RKO (cell line): ENCODE measurements around the gene SLC50A1.

Experiments used
- DNase-seq: peaks from one replicate; pipeline ENCODE4 v3.0.0-alpha.2; 2016; ENCODE audit warnings: low spot score

Gene SLC50A1, protein sequence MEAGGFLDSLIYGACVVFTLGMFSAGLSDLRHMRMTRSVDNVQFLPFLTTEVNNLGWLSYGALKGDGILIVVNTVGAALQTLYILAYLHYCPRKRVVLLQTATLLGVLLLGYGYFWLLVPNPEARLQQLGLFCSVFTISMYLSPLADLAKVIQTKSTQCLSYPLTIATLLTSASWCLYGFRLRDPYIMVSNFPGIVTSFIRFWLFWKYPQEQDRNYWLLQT

DNA sequence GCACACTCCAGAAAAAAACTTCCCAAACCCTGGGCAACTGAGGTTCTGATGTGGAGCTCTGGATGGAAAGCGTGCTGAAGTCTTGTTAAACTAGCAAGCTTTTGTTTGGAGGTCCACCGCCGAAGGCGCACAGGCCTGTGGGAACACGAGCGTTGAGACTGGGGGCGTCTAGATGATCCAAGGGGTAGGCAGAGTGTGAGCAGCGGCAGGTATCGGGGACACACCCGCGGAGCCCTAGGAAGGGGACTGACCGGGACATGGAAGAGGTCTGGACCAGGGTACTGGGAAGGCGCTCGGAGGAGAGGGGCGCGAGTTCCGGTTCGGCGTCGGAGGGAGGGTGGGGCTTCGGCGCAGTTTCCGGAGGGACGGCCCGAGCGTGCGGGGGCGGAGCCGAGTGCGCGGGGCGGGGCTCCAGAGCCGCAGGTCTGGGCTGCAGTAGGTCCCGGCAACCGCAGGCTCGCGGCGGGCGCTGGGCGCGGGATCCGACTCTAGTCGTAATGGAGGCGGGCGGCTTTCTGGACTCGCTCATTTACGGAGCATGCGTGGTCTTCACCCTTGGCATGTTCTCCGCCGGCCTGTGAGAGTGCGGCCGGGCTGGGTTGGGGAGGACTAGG, at the start of gene SLC50A1:
Gene SLC50A1 (plus strand): TSS at position 438 of the 614 bp plus-strand sequence. CDS start 60 bp downstream, at position 498.
- DNase-seq, result peak; percentile 95

DNA sequence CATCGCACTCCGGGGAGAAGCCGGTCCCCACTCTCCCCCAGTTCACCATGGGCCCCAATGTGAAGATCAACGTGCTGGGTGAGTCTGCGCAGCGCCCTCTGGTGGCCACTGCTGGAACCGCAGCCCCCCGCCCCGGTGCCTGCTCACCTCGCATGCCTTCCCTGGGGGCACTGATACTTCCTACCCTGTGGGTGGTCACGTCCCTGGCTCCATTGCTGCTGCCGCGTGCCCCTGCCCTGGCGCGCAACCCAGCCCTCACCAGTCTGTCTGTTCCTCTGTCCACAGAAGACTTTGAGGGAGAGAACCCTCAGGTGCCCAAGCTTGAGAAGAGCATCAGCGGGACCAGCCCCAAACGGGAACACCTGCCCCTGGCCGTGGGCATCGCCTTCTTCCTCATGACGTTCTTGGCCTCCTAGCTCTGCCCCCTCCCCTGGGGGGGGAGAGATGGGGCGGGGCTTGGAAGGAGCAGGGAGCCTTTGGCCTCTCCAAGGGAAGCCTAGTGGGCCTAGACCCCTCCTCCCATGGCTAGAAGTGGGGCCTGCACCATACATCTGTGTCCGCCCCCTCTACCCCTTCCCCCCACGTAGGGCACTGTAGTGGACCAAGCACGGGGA, 49.4 kb upstream of the SLC50A1 start:
- DNase-seq, result peak; percentile 69

DNA sequence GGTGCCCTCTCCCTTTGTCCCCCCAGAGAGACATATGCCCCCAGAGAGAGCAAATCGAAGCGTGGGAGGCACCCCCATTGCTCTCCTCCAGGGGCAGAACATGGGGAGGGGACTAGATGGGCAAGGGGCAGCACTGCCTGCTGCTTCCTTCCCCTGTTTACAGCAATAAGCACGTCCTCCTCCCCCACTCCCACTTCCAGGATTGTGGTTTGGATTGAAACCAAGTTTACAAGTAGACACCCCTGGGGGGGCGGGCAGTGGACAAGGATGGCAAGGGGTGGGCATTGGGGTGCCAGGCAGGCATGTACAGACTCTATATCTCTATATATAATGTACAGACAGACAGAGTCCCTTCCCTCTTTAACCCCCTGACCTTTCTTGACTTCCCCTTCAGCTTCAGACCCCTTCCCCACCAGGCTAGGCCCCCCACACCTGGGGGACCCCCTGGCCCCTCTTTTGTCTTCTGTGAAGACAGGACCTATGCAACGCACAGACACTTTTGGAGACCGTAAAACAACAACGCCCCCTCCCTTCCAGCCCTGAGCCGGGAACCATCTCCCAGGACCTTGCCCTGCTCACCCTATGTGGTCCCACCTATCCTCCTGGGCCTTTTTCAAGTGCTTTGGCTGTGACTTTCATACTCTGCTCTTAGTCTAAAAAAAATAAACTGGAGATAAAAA, 48.7 kb upstream of the SLC50A1 start:
- no peak for DNase-seq

DNA sequence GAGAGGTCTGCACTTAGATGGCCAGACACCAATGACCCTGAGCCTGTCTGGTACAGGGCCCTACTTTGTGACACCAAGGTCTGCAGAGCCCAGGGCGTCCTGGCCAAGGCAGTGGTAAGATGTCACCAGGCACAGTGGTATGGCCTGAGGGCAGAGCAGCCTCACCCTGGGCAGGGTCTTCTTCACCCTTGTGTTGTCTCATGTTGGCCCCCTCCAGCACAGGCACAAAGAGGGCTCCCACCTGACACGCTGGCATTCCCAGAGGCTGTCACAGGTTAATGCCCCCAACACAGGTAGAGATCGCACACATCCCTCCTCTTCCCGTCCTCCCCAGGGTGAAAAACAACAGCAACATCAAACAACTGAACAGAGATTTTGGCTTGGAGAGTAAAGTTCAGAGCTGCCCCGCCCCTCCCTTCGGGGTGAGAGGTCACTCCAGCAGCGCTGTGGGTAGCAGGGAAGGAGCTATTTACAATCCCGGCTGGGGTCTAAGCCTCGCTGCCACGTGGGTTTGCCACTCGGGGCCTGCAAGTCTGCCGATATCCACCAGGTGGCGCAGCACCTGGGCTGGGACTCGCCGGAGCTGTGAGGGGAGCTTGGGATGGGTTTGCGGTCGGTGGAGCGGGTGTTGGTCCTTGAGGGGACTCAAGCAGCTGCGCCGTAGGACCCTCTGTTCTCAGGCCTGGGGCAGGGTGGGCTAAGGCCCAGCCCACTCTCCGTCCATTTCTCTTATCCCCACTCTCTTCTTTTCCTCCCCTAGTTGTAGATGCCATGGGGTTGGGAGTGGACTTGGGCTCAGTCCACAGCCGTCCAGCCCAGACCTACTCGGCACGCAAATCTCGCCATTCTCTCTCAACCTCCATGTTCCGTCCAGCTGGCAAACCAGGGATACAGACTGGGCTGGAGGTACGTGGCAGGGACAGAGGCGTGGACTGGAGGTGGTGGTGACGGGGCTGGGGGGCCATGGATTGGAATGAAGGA, 44.3 kb upstream of the SLC50A1 start:
- DNase-seq, result peak; percentile 69

DNA sequence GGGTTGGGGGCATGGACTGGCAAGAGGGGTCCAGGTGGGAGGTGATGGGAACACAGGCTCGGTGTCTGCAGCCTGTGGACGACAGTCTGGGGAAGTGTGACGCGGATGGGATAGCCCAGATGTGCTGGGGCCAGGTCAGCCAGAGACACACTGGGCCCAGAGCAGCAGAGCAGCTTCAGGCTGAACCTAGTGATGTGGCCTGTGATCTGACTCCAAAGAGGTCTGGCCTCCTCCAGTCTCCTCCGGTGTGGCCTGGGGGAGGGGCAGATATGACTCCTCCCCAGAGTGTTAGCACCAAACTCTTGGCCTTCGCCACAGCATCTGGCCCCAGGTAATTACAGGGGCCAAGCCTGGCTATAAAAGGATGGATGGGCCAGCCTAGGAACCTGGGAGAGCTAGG, 43.5 kb upstream of the SLC50A1 start:
- DNase-seq, result no peak

DNA sequence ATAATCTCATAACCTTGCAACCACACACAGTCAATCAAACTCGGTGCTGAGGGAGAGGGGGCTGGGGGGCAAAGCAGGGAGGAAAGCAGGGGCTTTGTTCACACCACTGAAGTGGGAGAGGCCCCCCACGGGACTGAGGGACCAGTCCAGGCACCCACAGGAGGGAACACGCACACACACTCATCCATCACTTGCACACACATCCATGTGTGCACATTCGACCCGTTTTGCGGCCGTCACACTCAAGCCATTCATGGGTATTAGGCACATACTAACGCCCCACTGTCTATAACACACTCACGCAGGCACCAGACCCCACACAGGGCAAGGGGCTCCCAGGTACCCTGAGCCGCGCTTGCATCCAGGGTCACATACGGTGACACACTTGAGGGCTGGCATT, 43.0 kb upstream of the SLC50A1 start:
- no peak for DNase-seq

DNA sequence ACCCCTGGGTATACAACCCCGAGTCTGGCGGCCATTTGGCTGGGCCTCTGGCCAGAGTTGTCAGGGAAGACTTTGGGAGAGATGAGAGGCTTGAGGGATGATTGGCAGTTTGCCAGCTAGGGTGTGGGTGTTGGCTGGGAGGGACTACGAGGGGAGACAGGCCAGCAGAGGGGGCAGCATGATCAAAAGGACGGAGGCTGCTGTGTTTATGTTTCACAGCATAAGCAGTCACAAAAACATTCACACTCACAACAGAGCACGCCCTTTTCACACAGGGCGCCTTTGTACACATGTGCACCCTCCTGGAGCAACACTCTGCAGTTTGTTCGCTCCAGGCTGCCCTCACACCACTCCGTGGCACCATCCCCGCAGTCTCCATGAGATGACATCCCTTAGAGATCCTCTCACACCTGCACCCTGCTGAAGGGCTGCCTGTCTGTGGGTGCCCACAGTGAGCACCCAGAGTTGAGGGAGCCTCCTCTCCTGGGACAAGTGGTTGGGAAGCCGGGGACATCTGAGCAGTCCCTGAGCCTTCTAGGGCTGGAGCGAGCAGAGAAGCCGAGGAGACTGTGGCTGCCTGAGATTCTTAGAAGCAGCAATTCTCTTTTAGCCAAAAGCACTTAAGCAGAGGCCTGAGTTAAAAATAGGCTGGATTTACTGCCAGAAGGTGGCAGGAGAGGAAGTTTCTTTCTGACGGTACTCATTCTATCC, 41.6 kb upstream of the SLC50A1 start:
- peak; percentile 64 for DNase-seq

DNA sequence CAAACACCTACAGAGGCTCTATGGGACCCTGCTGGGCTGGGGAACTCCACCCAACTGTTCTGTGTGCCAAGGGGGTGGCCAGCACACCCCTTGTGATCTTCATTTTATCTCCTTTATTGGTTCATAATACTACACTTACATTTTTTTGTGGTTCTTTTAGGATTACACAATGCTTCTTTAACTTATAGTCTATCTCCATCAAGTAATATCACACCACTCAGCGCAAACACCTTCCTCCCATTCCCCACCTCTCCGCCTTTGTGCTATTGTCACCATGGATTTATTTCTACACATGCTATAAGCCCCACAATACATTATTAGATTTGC, 41.1 kb upstream of the SLC50A1 start:
- no peak for DNase-seq

DNA sequence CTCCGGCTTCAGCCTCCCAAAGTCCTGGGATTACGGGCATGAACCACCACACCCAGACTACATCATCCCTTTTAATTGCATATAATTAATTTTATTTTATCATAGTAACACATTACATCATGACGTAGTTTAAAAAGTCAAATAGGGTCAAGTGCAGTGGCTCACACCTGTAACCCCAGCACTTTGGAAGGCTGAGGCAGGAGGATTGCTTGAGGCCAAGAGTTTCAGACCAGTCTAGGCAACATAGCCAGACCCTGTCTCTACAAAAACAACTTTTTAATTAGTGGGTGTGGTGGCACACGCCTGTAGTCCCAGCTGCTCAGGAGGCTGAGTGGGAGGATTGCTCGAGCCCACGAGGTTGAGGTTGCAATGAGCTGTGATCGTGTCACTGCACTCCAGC, 36.3 kb upstream of the SLC50A1 start:
- DNase-seq, result no peak

DNA sequence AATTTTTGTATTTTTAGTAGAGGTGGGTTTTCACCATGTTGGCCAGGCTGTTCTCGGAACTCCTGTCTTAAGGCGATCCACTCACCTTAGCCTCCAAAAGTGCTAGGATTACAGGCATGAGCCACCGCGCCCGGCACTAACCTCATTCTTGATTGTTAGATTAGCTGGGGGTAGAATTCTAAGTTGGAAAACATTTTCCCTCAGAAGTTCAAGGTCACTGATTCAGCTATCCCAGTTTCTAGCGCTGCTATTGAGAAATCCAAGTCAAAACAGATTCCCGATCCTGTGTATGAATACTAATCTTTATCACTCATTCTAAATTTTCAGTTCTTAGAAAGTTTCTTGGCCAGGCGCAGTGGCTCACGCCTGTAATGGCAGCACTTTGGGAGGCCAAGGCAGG, 32.3 kb upstream of the SLC50A1 start:
- no peak for DNase-seq

DNA sequence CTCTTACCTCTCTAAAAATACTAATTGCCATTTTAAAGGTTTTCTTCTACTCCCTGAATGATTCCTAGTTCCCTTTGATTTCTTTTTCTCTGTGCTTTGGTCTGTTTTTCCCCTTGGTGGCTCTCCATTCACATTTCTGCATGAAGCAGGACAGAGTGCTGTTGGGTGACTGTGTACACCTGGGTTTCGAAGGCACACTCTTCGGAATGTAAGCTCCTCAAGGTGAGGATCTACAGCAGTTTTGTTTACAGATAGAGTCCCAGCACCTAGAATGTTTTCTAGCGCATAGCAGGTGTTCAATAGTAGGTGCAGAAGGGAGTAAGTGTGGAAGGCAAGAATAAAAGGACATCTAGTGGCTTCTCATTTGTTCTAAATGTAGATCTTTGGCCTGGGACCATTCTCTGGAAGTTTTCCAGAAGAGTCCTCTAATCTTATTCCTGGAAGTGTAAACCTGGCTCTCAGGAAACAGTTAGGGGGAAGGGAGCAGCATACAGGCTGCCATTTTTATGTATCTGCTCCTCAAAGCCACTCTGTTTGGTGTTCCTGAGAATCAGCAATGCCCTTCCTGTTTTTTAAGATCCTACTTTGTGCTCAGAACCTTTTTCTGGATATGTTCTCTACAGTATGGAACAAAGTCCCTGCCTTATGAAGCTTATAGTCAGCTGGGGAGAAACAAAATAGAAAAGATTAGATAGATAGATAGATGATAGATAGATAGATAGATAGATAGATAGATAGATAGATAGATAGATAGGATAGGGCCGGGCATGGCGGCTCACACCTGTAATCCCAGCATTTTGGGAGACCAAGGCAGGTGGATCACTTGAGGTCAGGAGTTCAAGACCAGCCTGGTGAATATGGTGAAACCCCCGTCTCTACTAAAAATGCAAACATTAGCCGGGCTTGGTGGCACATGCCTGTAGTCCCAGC, 30.8 kb upstream of the SLC50A1 start:
- no peak for DNase-seq

DNA sequence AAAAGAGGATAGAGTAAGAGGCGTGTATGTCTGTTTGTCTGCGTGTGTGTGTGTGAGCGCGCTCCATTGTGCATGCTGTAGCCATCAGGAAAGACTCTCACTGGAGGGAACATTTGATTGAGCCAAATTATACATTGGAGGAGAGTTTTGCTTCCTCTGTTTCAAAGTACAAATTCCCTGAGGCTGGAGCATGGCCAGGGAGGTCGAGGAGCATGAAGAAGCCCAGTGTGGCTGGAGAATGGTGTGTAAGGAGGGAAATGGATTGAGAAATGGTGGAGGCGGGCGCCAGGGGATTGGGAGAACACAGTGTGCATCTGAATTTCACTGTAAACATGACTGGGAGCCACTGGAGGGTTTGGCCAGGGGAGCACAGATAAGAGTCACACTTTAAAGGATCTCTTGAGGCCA, 30.0 kb upstream of the SLC50A1 start:
- no peak for DNase-seq

DNA sequence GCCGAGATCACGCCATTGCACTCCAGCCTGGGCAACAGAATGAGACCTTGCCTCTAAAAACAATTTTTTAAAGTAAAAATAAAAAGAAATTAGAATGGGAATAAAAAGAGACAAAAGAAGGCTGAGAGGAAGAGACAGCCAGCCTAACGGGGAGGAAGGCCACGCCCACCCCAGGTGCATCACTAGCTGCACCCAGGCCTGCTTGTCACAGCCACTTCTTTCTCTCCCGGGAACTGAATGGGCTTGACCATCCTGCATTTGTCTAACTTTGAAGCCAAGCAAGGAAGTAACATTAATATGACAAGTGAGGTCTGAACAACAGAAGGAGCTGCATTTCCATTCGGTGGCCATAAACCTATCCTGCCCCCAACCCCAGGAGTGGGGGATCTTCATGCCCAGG, 28.8 kb upstream of the SLC50A1 start:
- no peak for DNase-seq

DNA sequence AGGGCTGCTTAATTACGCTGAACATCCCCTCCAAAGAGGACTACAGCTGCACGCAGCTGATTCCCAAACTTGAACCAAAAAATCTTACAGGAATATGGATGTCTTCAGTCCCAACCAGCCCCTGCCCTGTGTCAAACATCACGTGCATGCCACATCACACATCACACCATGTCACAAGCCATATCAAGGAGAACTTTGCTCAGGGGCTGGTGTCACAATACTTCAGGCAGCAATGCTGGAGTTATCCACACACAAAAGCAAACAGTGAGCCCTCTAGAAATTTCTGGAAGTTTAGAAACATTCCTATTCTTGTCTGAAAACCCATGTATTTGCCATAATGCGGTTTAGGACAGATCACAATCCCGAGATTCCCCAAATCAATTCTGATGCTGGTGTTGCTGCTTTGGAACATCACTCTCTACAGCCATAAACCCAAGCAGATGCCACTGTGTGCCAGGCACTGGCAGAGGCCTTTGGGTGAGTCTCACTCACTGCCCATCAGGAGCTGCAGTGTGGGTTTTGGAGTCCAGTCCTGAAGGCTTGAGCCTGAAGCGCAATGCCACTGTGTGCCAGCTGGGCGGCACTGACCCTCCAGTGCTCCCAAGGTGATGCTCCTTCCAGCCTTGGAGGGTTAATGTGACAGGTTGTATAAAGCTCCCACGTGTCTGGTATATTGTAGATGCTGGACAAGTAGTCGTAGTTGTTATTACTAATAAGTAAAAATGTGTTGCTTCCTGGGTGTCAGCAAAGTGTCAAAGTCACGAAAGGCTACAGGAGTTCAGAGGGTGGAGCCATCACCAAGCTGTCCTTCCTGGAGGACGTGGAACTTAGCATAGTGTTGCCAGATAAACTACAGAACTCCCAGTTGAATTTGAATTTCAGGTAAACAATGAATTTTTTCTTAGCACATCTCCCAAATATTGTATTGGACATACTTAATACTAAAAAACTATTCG, 28.1 kb upstream of the SLC50A1 start:
- DNase-seq, result no peak

DNA sequence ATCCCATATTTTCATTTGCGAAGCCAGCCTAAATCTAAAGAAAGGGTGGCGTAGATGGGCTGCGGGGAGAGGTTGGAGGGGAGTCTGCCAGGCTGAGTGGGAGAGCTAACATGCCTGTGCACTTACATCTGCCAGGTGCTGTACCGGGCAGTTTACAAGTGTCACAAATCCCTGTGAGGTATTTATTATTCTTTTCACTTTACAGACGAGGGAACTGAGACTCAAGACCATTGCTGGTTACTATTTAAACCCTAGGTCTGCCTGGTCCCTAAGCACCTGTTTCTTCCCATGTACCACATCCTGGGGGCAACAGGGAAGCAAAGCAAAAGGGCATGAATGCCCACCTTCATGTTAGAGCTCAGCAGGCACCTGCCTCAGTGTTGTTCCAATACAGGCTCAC, 27.4 kb upstream of the SLC50A1 start:
- DNase-seq, result no peak

DNA sequence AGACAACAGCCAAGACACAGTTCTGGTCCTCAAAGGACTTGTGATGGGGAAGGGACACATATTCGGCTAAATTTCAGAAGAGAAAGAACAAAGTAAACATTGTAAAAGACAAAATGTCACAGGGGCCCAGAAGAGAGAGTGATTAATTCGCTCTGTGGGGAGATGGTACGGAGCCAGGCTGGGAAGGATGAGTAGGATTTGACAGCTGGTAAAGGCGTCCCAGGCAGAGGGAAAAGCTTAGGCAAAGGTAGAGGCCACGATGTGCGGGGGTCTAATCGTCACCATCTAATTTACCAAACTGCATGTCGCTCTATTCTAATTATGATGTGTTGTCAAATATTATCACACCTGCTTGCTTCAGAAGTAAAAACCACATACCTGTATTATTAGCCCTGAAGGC, 25.3 kb upstream of the SLC50A1 start:
- no peak for DNase-seq

DNA sequence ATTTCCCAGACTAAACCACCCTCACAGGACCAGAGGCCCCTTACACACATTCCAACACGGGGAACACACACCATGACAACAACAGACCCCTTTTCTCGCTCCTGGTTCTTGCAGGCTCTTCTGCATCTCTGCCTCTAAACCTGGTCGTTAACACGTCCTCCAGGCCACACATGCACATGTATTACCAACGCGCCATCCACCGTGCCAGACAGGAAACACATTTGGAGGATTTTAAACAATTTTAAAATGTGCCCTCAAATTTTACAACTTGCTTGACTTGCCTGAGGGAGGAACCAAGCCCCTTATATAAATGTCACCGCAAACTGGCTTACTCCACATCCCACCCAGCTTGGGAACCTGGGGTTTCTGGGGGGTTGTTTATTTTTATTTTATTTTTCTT, 24.8 kb upstream of the SLC50A1 start:
- DNase-seq, result no peak

DNA sequence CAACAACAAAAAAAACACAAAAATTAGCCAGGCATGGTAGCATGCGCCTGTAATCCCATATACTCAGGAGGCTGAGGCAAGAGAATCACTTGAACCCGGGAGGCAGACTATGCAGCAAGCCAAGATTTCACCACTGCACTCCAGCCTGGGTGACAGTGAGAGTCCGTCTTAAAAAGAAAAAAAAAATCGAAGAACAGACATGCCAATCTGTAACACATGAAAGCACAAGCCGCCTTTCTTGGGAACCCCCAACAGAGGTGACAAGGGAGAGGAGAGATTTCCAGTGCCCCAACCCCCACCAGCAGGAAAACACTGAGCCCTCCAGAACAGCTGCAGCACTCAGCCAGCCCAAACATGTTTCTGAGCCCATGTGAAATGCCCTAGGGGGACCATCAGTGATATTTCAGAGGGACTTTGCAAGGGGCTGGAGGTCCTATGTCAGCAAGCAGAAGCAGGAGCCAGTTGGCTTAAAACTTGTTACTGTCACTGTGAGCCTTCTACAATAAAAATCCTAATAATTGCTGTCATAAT, 22.1 kb upstream of the SLC50A1 start:
- DNase-seq, result no peak
